K562 (cell line): ENCODE results near the gene CSNK2A1. TPM values are rescaled to one million over a fixed set of nuclear protein-coding genes. Genes with fewer than 3 reads are reported as not detected.

Experiments used
- ATF4 ChIP-seq: fragments of 450-650 bp; formaldehyde crosslinking; IDR thresholded peaks from 2 replicates; pipeline ENCODE4 v1.4.0; 2022; ENCODE audit warnings: mild to moderate bottlenecking, moderate library complexity
- BHLHE40 ChIP-seq: IDR thresholded peaks from 2 replicates; pipeline ENCODE4 v1.6.1; 2011; ENCODE audit warnings: low read length, improper control_type of control experiment
- DPF2 ChIP-seq: fragments of 450-650 bp; IDR thresholded peaks from 2 replicates; pipeline ENCODE4 v1.6.1; 2016
- ELF1 ChIP-seq: fragments of 200-800 bp; sonication (Bioruptor generic); IDR thresholded peaks from 2 replicates; pipeline ENCODE4 v1.6.1; 2016; ENCODE audit warnings: missing genetic modification characterization, missing compliant biosample characterization
- ELK3 ChIP-seq: fragments of 450-650 bp; formaldehyde crosslinking; IDR thresholded peaks from 2 replicates; pipeline ENCODE4 v1.4.0; 2020; ENCODE audit warnings: mild to moderate bottlenecking
- FOXJ2 ChIP-seq: fragments of 200-800 bp; sonication (Bioruptor generic); IDR thresholded peaks from 2 replicates; pipeline ENCODE4 v1.6.1; 2016; ENCODE audit warnings: missing genetic modification characterization, missing compliant biosample characterization
- FOXJ3 ChIP-seq: sonication (generic); formaldehyde crosslinking; IDR thresholded peaks from 2 replicates; pipeline ENCODE4 v1.4.0; 2020; ENCODE audit warnings: mild to moderate bottlenecking, missing genetic modification reagents
- HDAC8 ChIP-seq: fragments of 450-650 bp; IDR thresholded peaks from 2 replicates; pipeline ENCODE4 v1.6.1; 2016; ENCODE audit warnings: mild to moderate bottlenecking, missing genetic modification characterization, moderate library complexity, missing compliant biosample characterization
- KAT7 ChIP-seq: sonication (generic); formaldehyde crosslinking; IDR thresholded peaks from 2 replicates; pipeline ENCODE4 v1.8.0; 2022; ENCODE audit warnings: missing genetic modification reagents, mild to moderate bottlenecking, borderline replicate concordance
- L3MBTL2 ChIP-seq: fragments of 450-650 bp; IDR thresholded peaks from 2 replicates; pipeline ENCODE4 v1.6.1; 2016; ENCODE audit warnings: mild to moderate bottlenecking, moderate library complexity
- MAFK ChIP-seq: IDR thresholded peaks from 2 replicates; pipeline ENCODE4 v1.6.1; 2011; ENCODE audit warnings: low read length, improper control_type of control experiment
- MYBL2 ChIP-seq, 2 experiments: fragments of 450-650 bp in 1 of 2; sonication (generic) in 1 of 2; formaldehyde crosslinking in 1 of 2; IDR thresholded peaks; 2 replicates each; pipeline versions ENCODE4 v1.6.1 to v1.8.1; 2017 to 2022; ENCODE audit warnings: borderline replicate concordance in 1 of 2, inconsistent platforms in 1 of 2, low read depth in 1 of 2, mild to moderate bottlenecking in 1 of 2, missing genetic modification reagents in 1 of 2, moderate library complexity in 1 of 2
- NEUROD1 ChIP-seq: fragments of 150-350 bp; IDR thresholded peaks from 2 replicates; pipeline ENCODE4 v1.6.1; 2014; ENCODE audit warnings: borderline replicate concordance, low read length, low read depth; ENCODE audit not compliant: partially characterized antibody
- PHF20 ChIP-seq: fragments of 450-650 bp; IDR thresholded peaks from 2 replicates; pipeline ENCODE4 v1.6.1; 2018; ENCODE audit not compliant: partially characterized antibody
- RBFOX2 ChIP-seq: fragments of 200-400 bp; formaldehyde crosslinking; IDR thresholded peaks from 2 replicates; pipeline ENCODE4 v1.6.1; 2017; ENCODE audit warnings: low read depth, mild to moderate bottlenecking, low read length, moderate library complexity
- RUNX1 ChIP-seq: sonication (generic); IDR thresholded peaks from 2 replicates; pipeline ENCODE4 v1.6.1; 2016; ENCODE audit warnings: antibody characterized with exemption, low read depth
- ZBTB17 ChIP-seq: fragments of 450-650 bp; formaldehyde crosslinking; IDR thresholded peaks from 2 replicates; pipeline ENCODE4 v1.4.0; 2020; ENCODE audit warnings: mild to moderate bottlenecking
- ZKSCAN8 ChIP-seq: fragments of 200-800 bp; sonication (Bioruptor generic); IDR thresholded peaks from 2 replicates; pipeline ENCODE4 v1.6.1; 2016; ENCODE audit warnings: missing genetic modification characterization, missing compliant biosample characterization
- ZNF121 ChIP-seq: sonication (generic); formaldehyde crosslinking; conservative IDR thresholded peaks from 2 replicates; pipeline ENCODE4 v1.8.0; 2022; ENCODE audit warnings: missing genetic modification reagents
- polyA plus RNA-seq, 8 experiments: library from polyadenylated mRNA; depleted of rRNA in 4 of 8; stranded (reverse) in 5 of 8; unstranded in 3 of 8; fragments of >200 nt; fragmentation: Nextera tagmentation in 2 of 8; fragmentation: Illumina TruSeq in 1 of 8; extraction: Ambion mirVana in 2 of 8; extraction: Trizol in 1 of 8; gene quantifications; 2 replicates each; pipeline versions ENCODE4 v1.2.1 to v1.2.3, GENCODE V29; 2011 to 2014; ENCODE audit warnings: inconsistent platforms in 1 of 8, missing spikeins in 1 of 8
- total RNA-seq, 7 experiments: library from RNA; depleted of rRNA in 6 of 7; stranded (reverse); fragments of >200 nt in 6 of 7; fragmentation: Illumina TruSeq in 2 of 7; extraction: Trizol in 2 of 7; gene quantifications; 2 replicates each; pipeline versions ENCODE4 v1.2.1 to v1.2.3, GENCODE V29; 2011 to 2021; ENCODE audit warnings: low replicate concordance in 1 of 7
- TF ChIP-seq, protein P1 (sequence below), 2 experiments: fragments of 450-650 bp; conservative IDR thresholded peaks; 2 replicates each; pipeline ENCODE4 v1.6.1; 2017; ENCODE audit warnings: mild to moderate bottlenecking in 2 of 2, moderate library complexity in 2 of 2
- TF ChIP-seq, protein P2 (sequence below): sonication (generic); formaldehyde crosslinking; IDR thresholded peaks from 2 replicates; pipeline ENCODE4 v1.9.0; 2022; ENCODE audit warnings: mild to moderate bottlenecking, missing genetic modification reagents
- TF ChIP-seq, protein P3 (sequence below): fragments of 250-450 bp; sonication (Bioruptor Pico); IDR thresholded peaks from 2 replicates; pipeline ENCODE4 v1.4.0; 2020; ENCODE audit warnings: borderline replicate concordance
- TF ChIP-seq, protein P4 (sequence below): fragments of 450-650 bp; formaldehyde crosslinking; IDR thresholded peaks from 2 replicates; pipeline ENCODE4 v1.4.0; 2020; ENCODE audit warnings: mild to moderate bottlenecking, moderate library complexity

CSNK2A1 gene
- total and polyA plus RNA-seq, 9 of the 15 experiments (the other 6 are each of a cell fraction or from before 2014, with no cell fraction given), result 71.0 to 251 (median 103) TPM

- TF ChIP-seq, protein P1, sequence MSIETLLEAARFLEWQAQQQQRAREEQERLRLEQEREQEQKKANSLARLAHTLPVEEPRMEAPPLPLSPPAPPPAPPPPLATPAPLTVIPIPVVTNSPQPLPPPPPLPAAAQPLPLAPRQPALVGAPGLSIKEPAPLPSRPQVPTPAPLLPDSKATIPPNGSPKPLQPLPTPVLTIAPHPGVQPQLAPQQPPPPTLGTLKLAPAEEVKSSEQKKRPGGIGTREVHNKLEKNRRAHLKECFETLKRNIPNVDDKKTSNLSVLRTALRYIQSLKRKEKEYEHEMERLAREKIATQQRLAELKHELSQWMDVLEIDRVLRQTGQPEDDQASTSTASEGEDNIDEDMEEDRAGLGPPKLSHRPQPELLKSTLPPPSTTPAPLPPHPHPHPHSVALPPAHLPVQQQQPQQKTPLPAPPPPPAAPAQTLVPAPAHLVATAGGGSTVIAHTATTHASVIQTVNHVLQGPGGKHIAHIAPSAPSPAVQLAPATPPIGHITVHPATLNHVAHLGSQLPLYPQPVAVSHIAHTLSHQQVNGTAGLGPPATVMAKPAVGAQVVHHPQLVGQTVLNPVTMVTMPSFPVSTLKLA (conservative IDR thresholded peaks at IDR 0.05), result peak in 1 of 2 experiments; percentile 53; a peak in 1 of 4 replicates
- TF ChIP-seq ATF4 (CRISPR knock-in tag) (no peak), MAFK (peak; percentile 59; the same call in 1 of the 2 replicates), NEUROD1 (no peak), ZBTB17 (CRISPR knock-in tag) (no peak), DPF2 (peak; percentile 82), HDAC8 (tag) (no peak), L3MBTL2 (no peak), BHLHE40 (no peak), ELF1 (tag) (no peak), RUNX1 (no peak), KAT7 (CRISPR knock-in tag) (no peak), MYBL2 (IDR thresholded peaks at IDR 0.05; ENCODE audit: low read depth) (no peak), MYBL2 (CRISPR knock-in tag; IDR thresholded peaks at IDR 0.05; ENCODE audit: borderline replicate concordance) (no peak), FOXJ2 (tag) (no peak), ELK3 (CRISPR knock-in tag) (no peak), RBFOX2 (no peak), FOXJ3 (CRISPR knock-in tag) (no peak), ZNF121 (CRISPR knock-in tag) (no peak), PHF20 (no peak), ZKSCAN8 (CRISPR knock-in tag) (no peak)
- TF ChIP-seq, protein P2, sequence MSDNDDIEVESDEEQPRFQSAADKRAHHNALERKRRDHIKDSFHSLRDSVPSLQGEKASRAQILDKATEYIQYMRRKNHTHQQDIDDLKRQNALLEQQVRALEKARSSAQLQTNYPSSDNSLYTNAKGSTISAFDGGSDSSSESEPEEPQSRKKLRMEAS (CRISPR knock-in tag), result no peak
- TF ChIP-seq, protein P3, sequence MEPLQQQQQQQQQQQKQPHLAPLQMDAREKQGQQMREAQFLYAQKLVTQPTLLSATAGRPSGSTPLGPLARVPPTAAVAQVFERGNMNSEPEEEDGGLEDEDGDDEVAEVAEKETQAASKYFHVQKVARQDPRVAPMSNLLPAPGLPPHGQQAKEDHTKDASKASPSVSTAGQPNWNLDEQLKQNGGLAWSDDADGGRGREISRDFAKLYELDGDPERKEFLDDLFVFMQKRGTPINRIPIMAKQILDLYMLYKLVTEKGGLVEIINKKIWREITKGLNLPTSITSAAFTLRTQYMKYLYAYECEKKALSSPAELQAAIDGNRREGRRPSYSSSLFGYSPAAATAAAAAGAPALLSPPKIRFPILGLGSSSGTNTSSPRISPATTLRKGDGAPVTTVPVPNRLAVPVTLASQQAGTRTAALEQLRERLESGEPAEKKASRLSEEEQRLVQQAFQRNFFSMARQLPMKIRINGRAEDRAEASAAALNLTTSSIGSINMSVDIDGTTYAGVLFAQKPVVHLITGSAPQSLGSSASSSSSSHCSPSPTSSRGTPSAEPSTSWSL (CRISPR knock-in tag), result no peak
- TF ChIP-seq, protein P4, sequence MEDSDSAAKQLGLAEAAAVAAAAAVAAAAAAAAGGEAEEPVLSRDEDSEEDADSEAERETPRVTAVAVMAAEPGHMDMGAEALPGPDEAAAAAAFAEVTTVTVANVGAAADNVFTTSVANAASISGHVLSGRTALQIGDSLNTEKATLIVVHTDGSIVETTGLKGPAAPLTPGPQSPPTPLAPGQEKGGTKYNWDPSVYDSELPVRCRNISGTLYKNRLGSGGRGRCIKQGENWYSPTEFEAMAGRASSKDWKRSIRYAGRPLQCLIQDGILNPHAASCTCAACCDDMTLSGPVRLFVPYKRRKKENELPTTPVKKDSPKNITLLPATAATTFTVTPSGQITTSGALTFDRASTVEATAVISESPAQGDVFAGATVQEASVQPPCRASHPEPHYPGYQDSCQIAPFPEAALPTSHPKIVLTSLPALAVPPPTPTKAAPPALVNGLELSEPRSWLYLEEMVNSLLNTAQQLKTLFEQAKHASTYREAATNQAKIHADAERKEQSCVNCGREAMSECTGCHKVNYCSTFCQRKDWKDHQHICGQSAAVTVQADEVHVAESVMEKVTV, result no peak
Measured at GRCh38 chr20:460180-460579, 83.4 kb downstream of the CSNK2A1 start (continued).
